Ramos (cell line): ENCODE data around the gene KRTAP3-1.

Experiments
- in situ Hi-C: fragments of 300-500 bp; cut with MboI; formaldehyde crosslinking; loops from one replicate; pipeline ENCODE4 v1.14.3; 2022; ENCODE audit warnings: low sequenced_read_pairs; ENCODE audit not compliant: unreplicated experiment

The KRTAP3-1 gene

DNA sequence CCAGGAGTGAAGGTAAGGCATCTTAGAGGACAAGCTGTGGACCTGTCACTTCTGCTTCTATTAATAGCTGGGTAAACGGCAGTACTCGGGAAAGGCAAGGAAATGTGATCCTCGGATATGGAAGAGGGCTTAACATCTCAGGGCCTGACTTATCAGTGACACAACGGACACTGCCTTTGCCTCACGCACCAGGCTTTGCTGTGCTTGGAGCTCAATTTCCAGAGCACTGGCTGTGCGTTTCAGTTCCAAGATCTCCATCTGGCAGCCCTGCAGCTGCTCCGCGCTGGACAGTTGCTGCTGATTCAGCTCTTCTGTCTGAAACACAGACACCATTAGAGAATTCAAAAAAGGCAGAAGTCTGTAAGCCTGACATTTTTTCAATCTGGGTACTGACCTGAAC lies 28.3 kb downstream of the KRTAP3-1 start:
- in situ Hi-C loops: no loop called here

DNA sequence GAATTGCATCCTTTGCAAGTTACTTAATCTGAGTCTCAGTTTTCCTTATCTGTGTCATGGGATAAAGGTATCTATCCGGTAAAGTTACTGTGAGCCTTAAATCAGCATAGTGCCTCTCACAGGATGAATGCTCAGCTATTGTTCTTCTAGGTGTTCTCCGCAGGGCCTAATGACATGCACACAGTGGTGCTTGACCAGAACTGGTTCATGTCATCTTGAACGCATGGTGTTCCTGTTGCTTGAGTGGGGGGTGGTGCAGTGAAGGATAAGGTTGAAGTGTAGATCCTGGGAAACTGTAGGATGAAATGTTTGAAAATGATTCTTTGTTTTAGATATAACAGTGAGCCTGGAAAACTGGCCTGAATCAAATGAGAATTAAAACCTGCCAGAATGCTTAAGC lies 28.8 kb downstream of the KRTAP3-1 start:
- in situ Hi-C loops: no loop called here

DNA sequence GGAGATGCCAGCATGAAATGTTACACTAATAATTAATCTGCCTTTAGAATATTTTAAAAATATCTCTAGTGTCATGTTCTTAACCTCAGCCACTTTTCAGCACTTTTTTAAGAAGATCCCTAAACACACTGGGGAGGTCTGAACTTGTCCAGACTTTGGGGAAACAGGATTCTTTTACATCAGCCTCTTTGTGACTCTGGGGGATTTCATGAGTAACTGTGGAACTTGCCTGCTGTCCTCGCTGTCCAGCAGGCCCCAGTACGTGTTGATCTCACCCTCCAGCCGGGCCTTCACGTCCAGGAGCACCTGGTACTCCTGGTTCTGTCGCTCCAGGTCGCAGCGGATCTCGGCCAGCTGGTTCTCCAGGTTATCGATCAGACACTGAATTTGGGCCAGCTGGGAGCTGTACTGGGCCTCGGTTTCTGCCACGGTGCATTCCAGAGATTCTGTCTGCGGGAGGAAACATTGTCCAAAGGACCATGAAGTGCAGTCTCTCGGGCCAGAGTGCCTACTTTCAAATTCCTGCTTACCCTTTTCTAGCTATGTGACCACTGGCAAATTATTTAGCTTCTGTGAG lies 30.3 kb downstream of the KRTAP3-1 start:
- in situ Hi-C loops: no loop called here

DNA sequence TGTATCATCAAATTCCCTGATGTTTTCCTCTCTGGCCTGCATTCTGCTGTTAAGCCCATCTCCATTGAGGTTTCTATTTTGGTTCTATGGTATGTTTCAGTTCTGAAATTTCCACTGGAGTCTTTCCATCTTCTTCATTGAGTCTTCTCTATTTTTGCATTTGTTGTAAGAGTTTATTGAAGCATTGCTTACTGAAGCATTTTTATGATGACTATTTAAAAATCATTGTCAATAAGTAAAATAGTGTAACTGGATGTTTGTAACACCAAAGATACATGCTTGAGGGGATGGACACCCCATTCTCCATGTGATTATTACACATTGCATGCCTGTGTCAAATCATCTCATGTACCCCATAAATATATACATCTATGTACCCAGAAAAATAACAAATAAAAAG lies 33.4 kb downstream of the KRTAP3-1 start:
- in situ Hi-C loops: no loop called here

DNA sequence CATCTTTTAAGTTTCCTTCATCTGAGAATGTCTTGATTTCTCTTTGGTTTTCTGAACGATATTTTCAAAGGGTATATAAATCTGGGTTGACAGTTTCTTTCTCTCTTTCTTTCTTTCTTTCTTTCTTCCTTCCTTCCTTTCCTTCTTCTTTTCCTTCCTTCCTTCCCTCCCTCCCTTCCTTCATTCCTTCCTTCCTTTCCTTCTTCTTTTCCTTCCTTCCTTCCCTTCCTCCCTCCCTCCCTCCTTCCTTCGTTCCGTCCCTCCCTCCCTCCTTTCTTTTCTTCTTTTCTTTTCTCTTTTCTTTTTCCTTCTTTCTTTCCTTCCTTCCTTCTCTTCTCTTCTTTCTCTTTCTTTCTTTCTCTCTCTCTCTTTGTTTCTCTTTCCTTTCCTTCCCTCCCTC lies 34.6 kb downstream of the KRTAP3-1 start:
- in situ Hi-C loops: no loop called here

DNA sequence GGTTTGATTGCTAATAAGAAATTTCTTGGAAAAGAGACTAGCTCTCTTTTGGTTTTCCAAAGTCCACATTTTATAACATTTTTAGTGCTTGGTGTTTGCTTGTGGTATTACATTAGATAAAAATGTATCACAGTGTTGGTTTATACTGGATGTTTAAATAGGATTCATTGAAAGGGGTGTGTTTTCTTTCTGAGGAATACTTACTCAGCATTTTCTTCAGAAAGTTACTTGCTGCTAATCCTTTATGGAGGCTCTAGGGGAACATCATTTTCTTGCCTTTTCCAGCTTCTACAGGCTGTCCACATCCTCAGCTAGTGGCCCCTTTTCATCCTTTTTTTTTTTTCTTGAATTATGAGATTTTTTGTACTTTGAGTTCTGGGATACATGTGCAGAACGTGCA lies 41.3 kb downstream of the KRTAP3-1 start:
- in situ Hi-C loops: no loop called here

DNA sequence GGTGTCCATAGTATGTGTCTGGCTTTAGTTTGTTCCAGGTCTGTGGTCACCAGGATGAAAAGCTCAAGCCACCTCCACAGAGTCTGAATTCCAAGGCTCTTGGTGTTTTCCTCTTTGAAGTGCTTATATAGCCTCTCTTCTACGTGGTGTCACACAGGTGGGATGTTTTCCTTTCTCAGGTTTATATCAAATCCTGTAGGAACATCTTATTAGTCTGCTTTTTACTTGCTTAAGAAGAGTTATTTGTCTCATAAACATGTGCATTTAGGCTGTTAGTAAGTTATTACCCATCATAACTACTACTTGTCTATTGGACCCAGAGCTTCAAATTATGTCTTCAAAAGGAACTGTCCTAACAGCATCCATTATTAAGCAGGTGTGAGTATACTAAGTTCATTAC lies 42.1 kb downstream of the KRTAP3-1 start, which contains the start of gene KRT39:
Gene KRT39, minus strand, starts transcription at position 101 of the 400 bp plus-strand sequence. Its CDS starts 92 bp downstream, at position 9.
- in situ Hi-C loops: no loop called here

DNA sequence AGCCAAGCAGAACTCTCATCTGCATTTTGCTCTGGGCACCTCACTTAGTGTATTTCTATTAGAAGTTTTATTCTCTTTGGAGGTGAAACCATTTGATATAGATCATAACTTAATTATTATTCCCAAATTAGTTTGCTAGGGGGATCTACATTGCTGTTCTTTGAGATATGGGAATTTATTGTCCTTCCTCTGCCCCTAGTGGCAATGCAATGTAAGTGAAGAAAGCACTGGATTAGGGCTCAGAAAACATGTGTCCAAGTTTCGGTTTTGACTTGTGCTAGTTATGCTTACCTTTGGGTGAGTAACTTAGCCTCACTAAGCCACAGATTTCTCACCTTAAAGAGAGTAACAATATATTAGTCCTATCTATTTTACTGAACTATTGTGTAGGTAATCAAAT lies 45.1 kb downstream of the KRTAP3-1 start:
- in situ Hi-C loops: no loop called here

DNA sequence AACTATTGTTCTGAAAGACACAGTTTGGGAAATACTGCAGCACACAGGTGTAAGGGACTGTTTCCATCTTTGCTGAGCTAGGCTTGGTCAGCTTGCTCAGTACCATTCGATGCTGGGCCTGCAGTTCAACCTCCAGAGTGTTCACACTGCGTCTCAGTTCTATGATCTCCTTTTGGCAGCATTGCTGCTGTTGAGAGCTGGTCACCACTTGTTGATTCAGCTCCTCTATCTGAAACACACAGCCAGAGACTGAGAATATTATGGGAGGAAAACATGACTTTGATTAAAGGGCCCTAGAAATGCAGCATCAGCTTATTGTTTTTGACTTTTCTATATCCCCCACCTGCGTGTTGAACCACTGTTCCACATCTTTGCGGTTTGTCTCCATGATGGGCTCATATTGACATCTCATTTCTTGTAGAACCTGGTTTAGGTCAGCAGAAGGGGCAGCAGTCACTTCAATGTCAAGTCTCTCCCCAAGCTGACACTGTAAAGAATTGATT lies 46.8 kb downstream of the KRTAP3-1 start:
- in situ Hi-C loops: no loop called here

DNA sequence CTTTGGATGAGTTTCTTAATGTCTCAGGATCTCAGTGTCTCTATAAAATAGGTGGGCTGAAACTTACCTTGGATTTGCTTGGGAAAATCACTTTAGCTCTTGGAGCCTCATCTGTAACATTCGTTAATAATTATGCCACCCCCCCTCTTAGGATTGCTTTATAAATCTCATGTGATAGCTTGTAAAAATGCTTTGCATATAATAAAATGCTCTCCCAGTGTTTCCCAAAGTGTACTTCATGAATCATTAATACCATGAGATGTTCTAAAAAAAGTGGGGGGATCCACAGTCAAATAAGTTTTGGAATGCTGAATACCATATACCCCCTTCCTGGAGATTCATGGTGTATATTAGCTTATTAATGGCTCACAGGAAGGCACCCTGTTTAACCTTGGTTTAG lies 47.3 kb downstream of the KRTAP3-1 start:
- in situ Hi-C loops: no loop called here

DNA sequence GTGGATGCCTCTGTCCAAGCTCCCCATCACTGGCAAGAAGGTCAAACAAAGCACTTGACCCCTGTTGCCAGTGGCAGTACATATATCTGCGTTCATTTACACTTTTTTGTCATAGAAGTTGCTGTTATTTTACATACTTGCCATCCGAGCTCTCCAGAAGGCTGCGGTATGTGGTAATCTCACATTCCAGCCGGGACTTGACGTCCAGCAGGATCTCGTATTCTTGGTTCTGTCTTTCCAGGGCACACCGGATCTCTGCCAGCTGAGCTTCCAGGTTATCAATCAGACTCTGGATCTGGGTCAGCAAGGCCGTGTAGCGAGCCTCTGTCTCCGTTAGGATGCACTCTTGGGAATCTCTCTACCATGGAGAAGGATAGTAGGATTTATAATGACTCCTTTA lies 48.8 kb downstream of the KRTAP3-1 start:
- in situ Hi-C loops: no loop called here
